ENCODE measurements around the gene SMG1. TPM values are rescaled to one million over a fixed set of nuclear protein-coding genes. Genes with fewer than 3 reads are reported as not detected.
"Not testable (repeated sequence)": the region's sequence is repeated elsewhere in the genome, so short reads cannot be mapped to it uniquely, and the experiment has no call there.

SMG1 gene
- total and polyA plus RNA-seq, 10 of the 15 experiments (the other 5 are each of a cell fraction or from before 2014, with no cell fraction given): 3.9 to 66.7 (median 37.0) TPM

DNA sequence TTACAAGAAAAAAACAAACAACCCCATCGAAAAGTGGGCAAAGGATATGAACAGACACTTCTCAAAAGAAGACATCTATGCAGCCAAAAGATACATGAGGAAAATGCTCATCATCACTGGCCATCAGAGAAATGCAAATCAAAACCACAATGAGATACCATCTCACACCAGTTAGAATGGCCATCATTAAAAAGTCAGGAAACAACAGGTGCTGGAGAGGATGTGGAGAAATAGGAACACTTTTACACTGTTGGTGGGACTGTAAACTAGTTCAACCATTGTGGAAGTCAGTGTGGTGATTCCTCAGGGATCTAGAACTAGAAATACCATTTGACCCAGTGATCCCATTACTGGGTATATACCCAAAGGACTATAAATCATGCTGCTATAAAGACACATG, 148.5 kb downstream of the SMG1 start:
- not testable (repeated sequence) for BruUV-seq (replicated peaks)

DNA sequence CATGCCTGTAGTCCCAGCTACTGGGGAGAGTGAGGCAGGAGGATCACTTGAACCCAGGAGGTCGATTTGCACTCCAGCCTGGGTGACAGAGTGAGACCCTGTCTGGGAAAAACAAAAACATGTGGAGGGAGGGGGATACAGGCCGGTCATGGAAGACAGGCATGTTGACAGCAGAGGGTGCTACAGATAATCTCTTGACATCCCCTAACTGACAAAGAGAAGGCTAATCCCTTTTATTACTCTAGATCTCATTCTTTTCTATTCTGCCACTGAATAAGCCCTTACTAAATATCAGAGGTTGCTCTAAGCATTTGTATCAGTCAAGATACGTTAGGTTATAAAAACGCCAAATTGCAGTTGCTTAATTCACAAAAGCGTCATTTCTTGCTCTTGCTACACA, 149.9 kb downstream of the SMG1 start:
- SMC1A ChIA-PET (ENCODE audit: uncharacterized antibody, unreplicated experiment); H2AFZ ChIP-seq (ENCODE audit: control insufficient read depth, low read depth, low read length); H3K4me2 ChIP-seq (ENCODE audit: control insufficient read depth, insufficient read depth); H3K4me3 ChIP-seq; H4K20me1 ChIP-seq (ENCODE audit: control insufficient read depth, insufficient read depth); H3K36me3 ChIP-seq (ENCODE audit: control insufficient read depth in 2 of 2, insufficient read depth in 2 of 2, low read length in 1 of 2); ATAC-seq; H3K9ac ChIP-seq (ENCODE audit: control insufficient read depth, insufficient read depth, low read length); H3K27ac ChIP-seq (ENCODE audit: control insufficient read depth, insufficient read depth); FAIRE-seq; BruUV-seq (replicated peaks); H3K27me3 ChIP-seq (replicated peaks in 1 of 2; ENCODE audit: control insufficient read depth in 2 of 2, insufficient read depth in 2 of 2, low read length in 1 of 2); H3K4me1 ChIP-seq (ENCODE audit: control insufficient read depth, insufficient read depth, low read length); in situ Hi-C loops (cut with MboI); CTCF ChIA-PET; H3K79me2 ChIP-seq (ENCODE audit: control insufficient read depth, insufficient read depth, low read length); H3K9me3 ChIP-seq (replicated peaks; ENCODE audit: control insufficient read depth, insufficient read depth, low read length); POLR2A ChIA-PET; intact Hi-C loops (cut with micrococcal nuclease; ENCODE audit: unreplicated experiment); DNase-seq (ENCODE audit: low read depth, low spot score): not testable (repeated sequence)
- RAD21 ChIA-PET (ENCODE audit: unreplicated experiment): interaction anchor here (1.4 kb wide), 1 partner anchor 25 kb away, joined by 3 read pairs; the partner anchor contains the start of gene ARL6IP1
- 89% methylated on average over 5 of the region's 5 CpGs for WGBS (ENCODE audit: insufficient coverage, insufficient replicate concordance, low lambda C conversion rate, missing lambda C conversion rate)

More for the DNA sequence above, 148.5 kb downstream of the SMG1 start:
- H3K27me3 ChIP-seq (replicated peaks in 1 of 2; ENCODE audit: control insufficient read depth in 2 of 2, insufficient read depth in 2 of 2, low read length in 1 of 2); RAD21 ChIA-PET (ENCODE audit: unreplicated experiment); H3K9ac ChIP-seq (ENCODE audit: control insufficient read depth, insufficient read depth, low read length); POLR2A ChIA-PET; H3K4me1 ChIP-seq (ENCODE audit: control insufficient read depth, insufficient read depth, low read length); intact Hi-C loops (cut with micrococcal nuclease; ENCODE audit: unreplicated experiment); H4K20me1 ChIP-seq (ENCODE audit: control insufficient read depth, insufficient read depth); H3K27ac ChIP-seq (ENCODE audit: control insufficient read depth, insufficient read depth); H2AFZ ChIP-seq (ENCODE audit: control insufficient read depth, low read depth, low read length); in situ Hi-C loops (cut with MboI); H3K4me2 ChIP-seq (ENCODE audit: control insufficient read depth, insufficient read depth); H3K4me3 ChIP-seq; SMC1A ChIA-PET (ENCODE audit: uncharacterized antibody, unreplicated experiment); H3K79me2 ChIP-seq (ENCODE audit: control insufficient read depth, insufficient read depth, low read length); FAIRE-seq; CTCF ChIA-PET; ATAC-seq; H3K36me3 ChIP-seq (ENCODE audit: control insufficient read depth in 2 of 2, insufficient read depth in 2 of 2, low read length in 1 of 2); H3K9me3 ChIP-seq (replicated peaks; ENCODE audit: control insufficient read depth, insufficient read depth, low read length); DNase-seq (ENCODE audit: low read depth, low spot score): not testable (repeated sequence)
- 100% methylated on average over 1 of the region's 1 CpG for WGBS (ENCODE audit: insufficient coverage, insufficient replicate concordance, low lambda C conversion rate, missing lambda C conversion rate)

DNA sequence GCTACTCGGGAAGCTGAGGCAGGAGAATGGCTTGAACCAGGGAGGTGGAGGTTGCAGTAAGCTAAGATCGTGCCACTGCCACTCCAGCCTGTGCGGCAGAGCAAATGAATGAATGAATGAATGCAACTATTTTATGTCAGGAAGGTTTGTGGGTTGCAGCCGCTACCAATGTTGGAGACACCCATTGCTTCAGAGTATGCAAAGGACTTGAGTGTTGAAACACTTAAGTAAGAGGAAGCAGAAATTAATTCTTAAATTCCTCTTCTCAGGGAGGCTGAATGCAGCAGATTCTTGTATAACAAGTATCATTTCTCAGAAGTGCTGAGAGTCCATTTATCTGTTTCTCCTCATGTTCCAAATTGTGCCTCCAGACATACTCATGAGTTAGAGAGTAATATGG, 151.6 kb downstream of the SMG1 start:
- H3K9me3 ChIP-seq (replicated peaks; ENCODE audit: control insufficient read depth, insufficient read depth, low read length); POLR2A ChIA-PET; BruUV-seq (replicated peaks); H3K27ac ChIP-seq (ENCODE audit: control insufficient read depth, insufficient read depth); DNase-seq (ENCODE audit: low read depth, low spot score); H3K79me2 ChIP-seq (ENCODE audit: control insufficient read depth, insufficient read depth, low read length); H4K20me1 ChIP-seq (ENCODE audit: control insufficient read depth, insufficient read depth); H3K4me2 ChIP-seq (ENCODE audit: control insufficient read depth, insufficient read depth); H2AFZ ChIP-seq (ENCODE audit: control insufficient read depth, low read depth, low read length); CTCF ChIA-PET; intact Hi-C loops (cut with micrococcal nuclease; ENCODE audit: unreplicated experiment); H3K4me3 ChIP-seq; H3K36me3 ChIP-seq (ENCODE audit: control insufficient read depth in 2 of 2, insufficient read depth in 2 of 2, low read length in 1 of 2); H3K27me3 ChIP-seq (replicated peaks in 1 of 2; ENCODE audit: control insufficient read depth in 2 of 2, insufficient read depth in 2 of 2, low read length in 1 of 2); H3K9ac ChIP-seq (ENCODE audit: control insufficient read depth, insufficient read depth, low read length); ATAC-seq; H3K4me1 ChIP-seq (ENCODE audit: control insufficient read depth, insufficient read depth, low read length); FAIRE-seq: not testable (repeated sequence)
- in situ Hi-C loops (cut with MboI): loop anchor here (25.0 kb wide), 2 partner anchors 837 to 1212 kb away; no protein-coding TSS in a partner anchor
- ChIA-PET RAD21 (ENCODE audit: unreplicated experiment) (interaction anchor here (1.4 kb wide), 1 partner anchor 27 kb away, joined by 3 read pairs; the partner anchor contains the start of gene ARL6IP1), SMC1A (ENCODE audit: uncharacterized antibody, unreplicated experiment) (interaction anchor here (1.0 kb wide), 1 partner anchor 15 kb away, joined by 4 read pairs; the partner anchor contains the start of gene RPS15A)
- WGBS (ENCODE audit: insufficient coverage, insufficient replicate concordance, low lambda C conversion rate, missing lambda C conversion rate): 98% methylated on average over 4 of the region's 4 CpGs

DNA sequence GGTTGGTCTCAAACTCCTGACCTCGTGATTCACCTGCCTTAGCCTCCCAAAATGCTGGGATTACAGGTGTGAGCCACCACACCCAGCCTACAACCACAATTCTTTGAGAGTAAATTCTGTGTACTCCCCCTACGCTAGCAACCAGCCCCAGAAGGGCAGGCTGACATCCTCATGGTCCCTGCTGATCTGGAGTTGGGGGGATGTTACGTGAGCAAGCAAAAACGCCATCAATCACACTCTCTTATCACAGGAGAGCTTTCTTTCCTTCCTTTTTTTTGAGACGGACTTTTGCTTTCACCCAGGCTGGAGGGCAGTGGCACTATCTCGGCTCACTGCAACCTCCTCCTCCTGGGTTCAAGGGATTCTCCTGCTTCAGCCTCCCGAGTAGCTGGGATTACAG, 154.0 kb downstream of the SMG1 start:
- in situ Hi-C loops (cut with MboI): loop anchor here (25.0 kb wide), 2 partner anchors 835 to 1210 kb away; no protein-coding TSS in a partner anchor
- FAIRE-seq; CTCF ChIA-PET; H4K20me1 ChIP-seq (ENCODE audit: control insufficient read depth, insufficient read depth); H3K27ac ChIP-seq (ENCODE audit: control insufficient read depth, insufficient read depth); DNase-seq (ENCODE audit: low read depth, low spot score); POLR2A ChIA-PET; H2AFZ ChIP-seq (ENCODE audit: control insufficient read depth, low read depth, low read length); H3K9me3 ChIP-seq (replicated peaks; ENCODE audit: control insufficient read depth, insufficient read depth, low read length); ATAC-seq; H3K79me2 ChIP-seq (ENCODE audit: control insufficient read depth, insufficient read depth, low read length); H3K4me3 ChIP-seq; H3K4me1 ChIP-seq (ENCODE audit: control insufficient read depth, insufficient read depth, low read length); H3K27me3 ChIP-seq (replicated peaks in 1 of 2; ENCODE audit: control insufficient read depth in 2 of 2, insufficient read depth in 2 of 2, low read length in 1 of 2); RAD21 ChIA-PET (ENCODE audit: unreplicated experiment); intact Hi-C loops (cut with micrococcal nuclease; ENCODE audit: unreplicated experiment); BruUV-seq (replicated peaks); H3K36me3 ChIP-seq (ENCODE audit: control insufficient read depth in 2 of 2, insufficient read depth in 2 of 2, low read length in 1 of 2); H3K4me2 ChIP-seq (ENCODE audit: control insufficient read depth, insufficient read depth); H3K9ac ChIP-seq (ENCODE audit: control insufficient read depth, insufficient read depth, low read length): not testable (repeated sequence)
- SMC1A ChIA-PET (ENCODE audit: uncharacterized antibody, unreplicated experiment): interaction anchor here (1.3 kb wide), 1 partner anchor 12 kb away, joined by 3 read pairs; no protein-coding TSS in a partner anchor
- WGBS (ENCODE audit: insufficient coverage, insufficient replicate concordance, low lambda C conversion rate, missing lambda C conversion rate): 91% methylated on average over 7 of the region's 7 CpGs

Data from GM12878 (cell line).